Suprapubic skin (tissue), 4 donors: ENCODE data around the gene RDH8. TPM values are rescaled to one million over a fixed set of nuclear protein-coding genes. Genes with fewer than 3 reads are reported as not detected.
"Not testable (repeated sequence)": the region's sequence is repeated elsewhere in the genome, so short reads cannot be mapped to it uniquely, and the experiment has no call there.

Source experiments
- DNase-seq, 2 donors: peaks; one replicate each; pipeline ENCODE4 v3.0.0-alpha.2; 2019; ENCODE audit warnings: low spot score in 2 of 2
- H3K27ac ChIP-seq: fragments of 200-600 bp; sonication (generic); one replicate; pipeline ENCODE4 v1.5.1; 2019
- H3K27me3 ChIP-seq: fragments of 200-600 bp; sonication (generic); one replicate; pipeline ENCODE4 v1.5.1; 2019
- H3K36me3 ChIP-seq: fragments of 200-600 bp; sonication (generic); one replicate; pipeline ENCODE4 v1.5.1; 2019
- H3K4me1 ChIP-seq: fragments of 200-600 bp; sonication (generic); one replicate; pipeline ENCODE4 v1.5.1; 2019
- H3K4me3 ChIP-seq: fragments of 200-600 bp; sonication (generic); one replicate; pipeline ENCODE4 v1.5.1; 2019; ENCODE audit warnings: mild to moderate bottlenecking
- H3K9me3 ChIP-seq: fragments of 200-600 bp; sonication (generic); one replicate; pipeline ENCODE4 v1.5.1; 2019
- CTCF ChIP-seq, 2 donors: fragments of 200-600 bp in 1 of 2; fragments of 450-650 bp in 1 of 2; sonication (generic) in 1 of 2; IDR thresholded peaks; one replicate each; pipeline ENCODE4 v1.5.1; 2016 to 2019; ENCODE audit warnings: antibody characterized with exemption in 2 of 2, mild to moderate bottlenecking in 1 of 2, moderate library complexity in 1 of 2
- EP300 ChIP-seq: sonication (generic); formaldehyde crosslinking; IDR thresholded peaks from one replicate; pipeline ENCODE4 v1.6.1; 2017; ENCODE audit warnings: antibody characterized with exemption
- POLR2A ChIP-seq, 2 donors: fragments of 450-650 bp; IDR thresholded peaks; one replicate each; pipeline ENCODE4 v1.6.1; 2017; ENCODE audit warnings: antibody characterized with exemption in 2 of 2, mild to moderate bottlenecking in 2 of 2, moderate library complexity in 2 of 2
- POLR2AphosphoS5 ChIP-seq, 3 donors: sonication (generic); formaldehyde crosslinking; IDR thresholded peaks; one replicate each; pipeline ENCODE4 v1.6.1; 2017; ENCODE audit warnings: antibody characterized with exemption in 3 of 3
- WGBS: methylation state at CpG from one replicate; pipeline ENCODE4 v1.1.5; 2018; 5-methylcytosine and 5-hydroxymethylcytosine counted together
- total RNA-seq, 4 donors: library from RNA; depleted of rRNA; stranded (reverse); fragments of >200 nt; gene quantifications; one replicate each; pipeline ENCODE4 v1.1.0, GENCODE V29; 2016

RDH8 gene
- total RNA-seq, 4 donors from 2014 or later = not detected

DNA sequence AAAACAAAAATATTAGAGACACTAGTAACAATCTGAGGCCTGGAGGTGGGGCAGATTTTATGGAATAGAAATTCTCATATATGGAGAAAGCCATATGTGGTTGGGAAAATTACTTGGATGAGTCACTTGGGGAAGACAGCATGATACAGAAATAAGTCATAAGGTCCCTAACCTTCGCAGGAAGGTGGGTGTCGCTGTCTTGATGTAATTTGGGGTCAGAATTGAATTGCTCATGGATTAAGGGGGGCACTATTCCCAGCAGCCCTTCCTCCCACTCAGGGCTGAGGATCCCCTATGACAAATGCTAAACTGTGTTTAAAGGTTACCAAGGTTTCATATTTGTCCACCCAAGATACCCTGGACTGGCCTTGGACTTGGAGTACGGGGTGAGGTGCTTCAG lies 5.0 kb downstream of the RDH8 start:
- peaks cover 10% of the 10 kb centered on the region for H3K4me1 ChIP-seq
- H3K27ac ChIP-seq = no peak overlapping the region
- H3K27me3 ChIP-seq = peaks cover under 1% of the 10 kb centered on the region
- no peaks in the 10 kb centered on the region for H3K36me3 ChIP-seq
- TF ChIP-seq CTCF (IDR thresholded peaks at IDR 0.05) (no peak), POLR2AphosphoS5 (IDR thresholded peaks at IDR 0.05) (no peak), EP300 (no peak), POLR2A (IDR thresholded peaks at IDR 0.05) (no peak)
- 83% methylated on average over 3 of the region's 3 CpGs for WGBS
- no peaks in the 10 kb centered on the region for H3K9me3 ChIP-seq
- no peak overlapping the region for H3K4me3 ChIP-seq
- DNase-seq = no peak

DNA sequence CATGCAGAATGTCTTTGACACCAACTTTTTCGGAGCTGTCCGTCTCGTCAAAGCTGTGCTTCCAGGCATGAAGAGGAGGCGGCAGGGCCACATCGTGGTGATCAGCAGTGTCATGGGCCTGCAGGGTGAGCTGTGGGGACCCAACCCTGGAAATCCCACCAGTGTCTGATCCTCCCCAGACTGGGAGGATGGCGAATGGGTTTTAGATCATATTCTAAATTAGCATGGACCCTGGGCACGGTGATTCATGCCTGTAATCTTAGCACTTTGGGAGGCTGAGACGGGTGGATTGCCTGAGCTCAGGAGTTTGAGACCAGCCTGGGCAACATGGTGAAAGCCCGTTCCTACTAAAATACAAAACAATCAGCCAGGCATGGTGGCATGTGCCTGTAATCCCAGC lies 5.5 kb downstream of the RDH8 start:
- Histone ChIP-seq H3K36me3 (no peaks in the 10 kb centered on the region), H3K4me1 (peaks cover 7% of the 10 kb centered on the region), H3K27ac (no peak overlapping the region), H3K4me3 (no peak overlapping the region), H3K27me3 (no peaks in the 10 kb centered on the region), H3K9me3 (no peaks in the 10 kb centered on the region)
- TF ChIP-seq EP300 = no peak
- no peak for TF ChIP-seq POLR2AphosphoS5 (IDR thresholded peaks at IDR 0.05)
- WGBS = 93% methylated on average over 9 of the region's 9 CpGs
- DNase-seq = no peak

DNA sequence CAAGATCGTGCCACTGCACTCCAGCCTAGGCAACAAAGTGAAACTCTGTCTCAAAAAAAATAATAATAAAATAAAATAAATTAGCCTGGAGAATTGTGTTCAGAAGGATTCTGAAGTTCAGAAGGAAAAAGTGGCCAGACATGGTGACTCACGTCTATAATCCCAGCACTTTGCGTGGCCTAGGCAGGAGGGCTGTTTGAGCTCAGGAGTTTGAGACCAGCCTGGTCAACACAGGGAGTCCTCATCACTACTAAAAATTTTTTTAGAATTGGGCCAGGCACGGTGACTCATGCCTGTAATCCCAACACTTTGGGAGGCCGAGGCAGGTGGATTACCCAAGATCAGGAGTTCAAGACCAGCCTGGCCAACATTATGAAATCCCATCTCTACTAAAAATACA lies 6.0 kb downstream of the RDH8 start:
- TF ChIP-seq POLR2A (IDR thresholded peaks at IDR 0.05) (no peak), EP300 (no peak), CTCF (IDR thresholded peaks at IDR 0.05) (no peak), POLR2AphosphoS5 (IDR thresholded peaks at IDR 0.05) (no peak)
- 83% methylated on average over 5 of the region's 5 CpGs for WGBS
- Histone ChIP-seq H3K27me3 (no peaks in the 10 kb centered on the region), H3K36me3 (no peaks in the 10 kb centered on the region), H3K9me3 (no peaks in the 10 kb centered on the region), H3K4me3 (no peak overlapping the region), H3K27ac (no peak overlapping the region), H3K4me1 (peaks cover 2% of the 10 kb centered on the region)
- DNase-seq = no peak

GRCh38 chr19:10020851-10021250 lies 7.6 kb downstream of the RDH8 start:
- 83% methylated on average over 6 of the region's 6 CpGs for WGBS
- Histone ChIP-seq H3K27ac (no peak overlapping the region), H3K9me3 (no peaks in the 10 kb centered on the region), H3K4me1 (no peaks in the 10 kb centered on the region), H3K27me3 (no peaks in the 10 kb centered on the region), H3K4me3 (no peak overlapping the region), H3K36me3 (no peaks in the 10 kb centered on the region)
- TF ChIP-seq CTCF (IDR thresholded peaks at IDR 0.05) (no peak), EP300 (no peak), POLR2A (IDR thresholded peaks at IDR 0.05) (no peak), POLR2AphosphoS5 (IDR thresholded peaks at IDR 0.05) (no peak)
- no peak for DNase-seq

DNA sequence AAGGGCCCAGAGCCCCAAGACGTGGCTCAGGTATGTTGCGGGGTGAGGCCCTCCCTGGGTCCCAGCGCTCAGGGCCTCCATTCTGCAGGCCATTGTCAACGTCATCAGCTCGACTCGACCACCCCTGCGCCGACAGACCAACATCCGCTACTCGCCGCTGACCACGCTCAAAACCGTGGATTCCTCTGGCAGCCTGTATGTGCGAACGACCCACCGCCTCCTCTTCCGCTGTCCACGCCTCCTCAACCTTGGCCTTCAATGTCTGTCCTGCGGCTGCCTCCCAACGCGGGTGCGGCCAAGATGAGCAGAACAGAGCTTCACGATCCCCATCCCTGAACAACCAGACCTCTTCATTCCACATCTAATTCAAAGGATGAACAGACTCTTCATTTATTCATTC lies 8.2 kb downstream of the RDH8 start:
- no peak overlapping the region for H3K27ac ChIP-seq
- no peaks in the 10 kb centered on the region for H3K4me1 ChIP-seq
- H3K27me3 ChIP-seq = no peaks in the 10 kb centered on the region
- no peaks in the 10 kb centered on the region for H3K36me3 ChIP-seq
- TF ChIP-seq CTCF (IDR thresholded peaks at IDR 0.05) (no peak), POLR2AphosphoS5 (IDR thresholded peaks at IDR 0.05) (no peak), EP300 (no peak), POLR2A (IDR thresholded peaks at IDR 0.05) (no peak)
- H3K9me3 ChIP-seq = no peaks in the 10 kb centered on the region
- no peak overlapping the region for H3K4me3 ChIP-seq
- DNase-seq = no peak
- WGBS = 92% methylated on average over 17 of the region's 23 CpGs

DNA sequence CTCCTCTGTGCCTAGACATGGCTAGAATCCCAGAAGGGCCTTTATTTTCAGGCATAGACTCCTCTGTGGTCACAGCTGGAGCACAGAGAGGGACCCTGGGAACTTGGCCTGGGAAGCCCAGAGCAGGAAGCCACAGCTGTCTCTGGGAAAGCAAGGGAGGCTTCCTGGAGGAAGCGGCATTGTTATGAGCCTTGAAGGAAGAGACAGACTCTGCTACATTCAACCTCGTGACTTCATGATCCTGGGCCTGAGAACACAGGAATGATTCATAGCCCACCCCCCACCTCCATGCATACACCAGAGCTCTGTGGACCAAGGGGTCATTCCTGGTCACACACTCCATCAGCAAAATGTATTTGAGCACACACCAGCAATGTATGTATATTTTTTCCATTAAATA lies 8.6 kb downstream of the RDH8 start:
- Histone ChIP-seq H3K36me3 (no peaks in the 10 kb centered on the region), H3K4me3 (no peak overlapping the region), H3K27ac (no peak overlapping the region), H3K4me1 (no peaks in the 10 kb centered on the region), H3K27me3 (no peaks in the 10 kb centered on the region), H3K9me3 (no peaks in the 10 kb centered on the region)
- TF ChIP-seq POLR2A (IDR thresholded peaks at IDR 0.05) (no peak), POLR2AphosphoS5 (IDR thresholded peaks at IDR 0.05) (no peak), CTCF (IDR thresholded peaks at IDR 0.05) (no peak), EP300 (no peak)
- DNase-seq = no peak
- WGBS = 85% methylated on average over 2 of the region's 2 CpGs

DNA sequence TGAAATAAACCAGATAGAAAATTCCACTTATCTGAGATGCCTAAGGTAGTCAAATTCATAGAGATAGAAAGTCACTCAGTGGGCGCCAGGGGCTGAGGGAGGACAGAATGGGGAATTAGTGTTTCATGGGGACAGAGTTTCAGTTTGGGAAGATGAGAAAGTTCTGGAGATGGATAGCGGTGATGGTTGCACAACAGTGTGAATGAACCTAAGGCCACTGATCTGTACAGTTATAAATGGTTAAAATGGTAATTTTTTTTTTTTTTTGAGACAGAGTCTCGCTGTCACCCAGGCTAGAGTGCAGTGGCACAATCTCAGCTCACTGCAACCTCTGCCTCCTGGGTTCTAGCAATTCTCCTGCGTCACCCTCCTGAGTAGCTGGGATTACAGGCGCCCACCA lies 9.8 kb downstream of the RDH8 start:
- not testable (repeated sequence) for H3K36me3 ChIP-seq, H3K9me3 ChIP-seq, H3K4me3 ChIP-seq, H3K27ac ChIP-seq, H3K27me3 ChIP-seq, DNase-seq
- 89% methylated on average over 5 of the region's 5 CpGs for WGBS
- peaks cover 10% of the 10 kb centered on the region for H3K4me1 ChIP-seq
